Neutrophil (primary cell): ENCODE results near the gene CTBP1.

Experiments
- H3K27ac ChIP-seq: fragments of 200-600 bp; sonication (generic); 2 replicates; pipeline ENCODE4 v1.5.1; 2016; ENCODE audit warnings: mild to moderate bottlenecking, moderate library complexity
- H3K27me3 ChIP-seq: fragments of 200-600 bp; sonication (generic); 2 replicates; pipeline ENCODE4 v1.6.0; 2016; ENCODE audit warnings: mild to moderate bottlenecking
- H3K36me3 ChIP-seq: fragments of 200-600 bp; sonication (generic); 2 replicates; pipeline ENCODE4 v1.5.1; 2017
- H3K4me1 ChIP-seq, 2 experiments: fragments of 200-600 bp in 1 of 2; sonication (generic) in 1 of 2; 1 replicate in 1 of 2; 2 replicates in 1 of 2; pipeline versions ENCODE4 v1.5.1 to v1.6.1; 2013 to 2016; ENCODE audit warnings: low read depth in 1 of 2, low read length in 1 of 2, mild to moderate bottlenecking in 1 of 2, moderate library complexity in 1 of 2; ENCODE audit not compliant: control insufficient read depth in 1 of 2, insufficient read depth in 1 of 2
- H3K4me3 ChIP-seq, 2 experiments: fragments of 200-600 bp in 1 of 2; sonication (generic) in 1 of 2; 1 replicate in 1 of 2; 2 replicates in 1 of 2; pipeline ENCODE4 v1.5.1; 2013 to 2016; ENCODE audit warnings: low read depth in 1 of 2, low read length in 1 of 2, mild to moderate bottlenecking in 1 of 2, moderate library complexity in 1 of 2
- H3K9me3 ChIP-seq: fragments of 200-600 bp; sonication (generic); 2 replicates; pipeline ENCODE4 v1.5.1; 2016
- CTCF ChIP-seq: fragments of 200-600 bp; sonication (generic); IDR thresholded peaks from 2 replicates; pipeline ENCODE4 v1.5.1; 2016; ENCODE audit warnings: antibody characterized with exemption

Gene CTBP1

GRCh38 chr4:1195109-1195671 lies 53.7 kb downstream of the CTBP1 start:
- Histone ChIP-seq H3K9me3 (no peaks in the 10 kb centered on the region), H3K4me1 (no peaks in the 10 kb centered on the region), H3K36me3 (no peaks in the 10 kb centered on the region), H3K27me3 (peaks cover 4% of the 10 kb centered on the region), H3K4me3 (no peak overlapping the region), H3K27ac (no peak overlapping the region)
- no peak for TF ChIP-seq CTCF

GRCh38 chr4:1194010-1194900 lies 54.7 kb downstream of the CTBP1 start:
- no peak overlapping the region for H3K4me3 ChIP-seq
- no peak overlapping the region for H3K27ac ChIP-seq
- no peak for TF ChIP-seq CTCF
- H3K4me1 ChIP-seq, result no peaks in the 10 kb centered on the region
- H3K9me3 ChIP-seq, result no peaks in the 10 kb centered on the region
- no peaks in the 10 kb centered on the region for H3K36me3 ChIP-seq
- no peaks in the 10 kb centered on the region for H3K27me3 ChIP-seq

GRCh38 chr4:1193206-1194009 lies 55.5 kb downstream of the CTBP1 start:
- H3K4me1 ChIP-seq, result no peaks in the 10 kb centered on the region
- TF ChIP-seq CTCF, result no peak
- H3K36me3 ChIP-seq, result no peaks in the 10 kb centered on the region
- H3K4me3 ChIP-seq, result no peak overlapping the region
- no peaks in the 10 kb centered on the region for H3K9me3 ChIP-seq
- no peaks in the 10 kb centered on the region for H3K27me3 ChIP-seq
- H3K27ac ChIP-seq, result no peak overlapping the region

GRCh38 chr4:1192493-1193205 lies 56.3 kb downstream of the CTBP1 start:
- no peaks in the 10 kb centered on the region for H3K27me3 ChIP-seq
- H3K27ac ChIP-seq, result no peak overlapping the region
- H3K9me3 ChIP-seq, result no peaks in the 10 kb centered on the region
- no peaks in the 10 kb centered on the region for H3K4me1 ChIP-seq
- no peak for TF ChIP-seq CTCF
- no peaks in the 10 kb centered on the region for H3K36me3 ChIP-seq
- H3K4me3 ChIP-seq, result no peak overlapping the region

GRCh38 chr4:1192091-1192492 lies 56.8 kb downstream of the CTBP1 start:
- Histone ChIP-seq H3K4me3 (no peak overlapping the region), H3K4me1 (no peaks in the 10 kb centered on the region), H3K27ac (no peak overlapping the region), H3K9me3 (no peaks in the 10 kb centered on the region), H3K27me3 (no peaks in the 10 kb centered on the region), H3K36me3 (no peaks in the 10 kb centered on the region)
- no peak for TF ChIP-seq CTCF
